ENCODE measurements around the gene YWHAB.

DNA sequence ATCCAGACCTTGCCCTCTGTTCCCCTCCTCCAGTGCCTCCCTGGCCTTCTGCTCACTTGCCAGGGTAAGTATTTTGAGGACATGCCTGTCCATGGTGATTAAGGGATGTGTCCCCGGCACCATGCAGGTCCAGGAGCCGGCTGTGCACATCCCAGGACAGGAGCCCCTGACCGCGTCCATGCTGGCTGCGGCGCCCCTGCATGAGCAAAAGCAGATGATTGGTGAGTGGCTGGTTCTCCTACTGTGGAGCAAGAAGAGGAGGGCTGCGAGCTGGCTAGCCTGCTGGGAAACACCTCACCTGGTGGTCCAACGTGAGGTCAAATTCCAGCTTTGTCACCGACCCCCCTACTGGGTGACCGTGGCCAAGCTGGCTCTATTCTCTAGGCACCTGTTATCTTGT, 51.0 kb downstream of the YWHAB start:
- TF ChIP-seq CTCF (IDR thresholded peaks at IDR 0.05) (no peak), SIN3A (IDR thresholded peaks at IDR 0.05; ENCODE audit: borderline replicate concordance, insufficient read depth, low read depth, low read length) (no peak), POLR2AphosphoS5 (IDR thresholded peaks at IDR 0.05; ENCODE audit: low read depth, low read length) (no peak), TCF7L2 (IDR thresholded peaks at IDR 0.05; ENCODE audit: low read depth, low read length) (no peak)
- TF ChIP-seq, protein P1, sequence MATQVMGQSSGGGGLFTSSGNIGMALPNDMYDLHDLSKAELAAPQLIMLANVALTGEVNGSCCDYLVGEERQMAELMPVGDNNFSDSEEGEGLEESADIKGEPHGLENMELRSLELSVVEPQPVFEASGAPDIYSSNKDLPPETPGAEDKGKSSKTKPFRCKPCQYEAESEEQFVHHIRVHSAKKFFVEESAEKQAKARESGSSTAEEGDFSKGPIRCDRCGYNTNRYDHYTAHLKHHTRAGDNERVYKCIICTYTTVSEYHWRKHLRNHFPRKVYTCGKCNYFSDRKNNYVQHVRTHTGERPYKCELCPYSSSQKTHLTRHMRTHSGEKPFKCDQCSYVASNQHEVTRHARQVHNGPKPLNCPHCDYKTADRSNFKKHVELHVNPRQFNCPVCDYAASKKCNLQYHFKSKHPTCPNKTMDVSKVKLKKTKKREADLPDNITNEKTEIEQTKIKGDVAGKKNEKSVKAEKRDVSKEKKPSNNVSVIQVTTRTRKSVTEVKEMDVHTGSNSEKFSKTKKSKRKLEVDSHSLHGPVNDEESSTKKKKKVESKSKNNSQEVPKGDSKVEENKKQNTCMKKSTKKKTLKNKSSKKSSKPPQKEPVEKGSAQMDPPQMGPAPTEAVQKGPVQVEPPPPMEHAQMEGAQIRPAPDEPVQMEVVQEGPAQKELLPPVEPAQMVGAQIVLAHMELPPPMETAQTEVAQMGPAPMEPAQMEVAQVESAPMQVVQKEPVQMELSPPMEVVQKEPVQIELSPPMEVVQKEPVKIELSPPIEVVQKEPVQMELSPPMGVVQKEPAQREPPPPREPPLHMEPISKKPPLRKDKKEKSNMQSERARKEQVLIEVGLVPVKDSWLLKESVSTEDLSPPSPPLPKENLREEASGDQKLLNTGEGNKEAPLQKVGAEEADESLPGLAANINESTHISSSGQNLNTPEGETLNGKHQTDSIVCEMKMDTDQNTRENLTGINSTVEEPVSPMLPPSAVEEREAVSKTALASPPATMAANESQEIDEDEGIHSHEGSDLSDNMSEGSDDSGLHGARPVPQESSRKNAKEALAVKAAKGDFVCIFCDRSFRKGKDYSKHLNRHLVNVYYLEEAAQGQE (IDR thresholded peaks at IDR 0.05; ENCODE audit: insufficient read depth in 1 of 2, low read depth in 2 of 2, low read length in 1 of 2), result no peak
